Activated CD4-positive, alpha-beta T cell treated with anti-CD3 and anti-CD28 coated beads, Interleukin-2, amount 50 U/mL, for 24 hours (primary cell): ENCODE data around the gene ITIH5.
"Not testable (repeated sequence)": the region's sequence is repeated elsewhere in the genome, so short reads cannot be mapped to it uniquely, and the experiment has no call there.

ENCODE experiments used
- DNase-seq, 2 donors: peaks; one replicate each; pipeline ENCODE4 v3.0.0-alpha.2; 2020; ENCODE audit warnings: low read depth in 1 of 2, low spot score in 1 of 2

Gene ITIH5

DNA sequence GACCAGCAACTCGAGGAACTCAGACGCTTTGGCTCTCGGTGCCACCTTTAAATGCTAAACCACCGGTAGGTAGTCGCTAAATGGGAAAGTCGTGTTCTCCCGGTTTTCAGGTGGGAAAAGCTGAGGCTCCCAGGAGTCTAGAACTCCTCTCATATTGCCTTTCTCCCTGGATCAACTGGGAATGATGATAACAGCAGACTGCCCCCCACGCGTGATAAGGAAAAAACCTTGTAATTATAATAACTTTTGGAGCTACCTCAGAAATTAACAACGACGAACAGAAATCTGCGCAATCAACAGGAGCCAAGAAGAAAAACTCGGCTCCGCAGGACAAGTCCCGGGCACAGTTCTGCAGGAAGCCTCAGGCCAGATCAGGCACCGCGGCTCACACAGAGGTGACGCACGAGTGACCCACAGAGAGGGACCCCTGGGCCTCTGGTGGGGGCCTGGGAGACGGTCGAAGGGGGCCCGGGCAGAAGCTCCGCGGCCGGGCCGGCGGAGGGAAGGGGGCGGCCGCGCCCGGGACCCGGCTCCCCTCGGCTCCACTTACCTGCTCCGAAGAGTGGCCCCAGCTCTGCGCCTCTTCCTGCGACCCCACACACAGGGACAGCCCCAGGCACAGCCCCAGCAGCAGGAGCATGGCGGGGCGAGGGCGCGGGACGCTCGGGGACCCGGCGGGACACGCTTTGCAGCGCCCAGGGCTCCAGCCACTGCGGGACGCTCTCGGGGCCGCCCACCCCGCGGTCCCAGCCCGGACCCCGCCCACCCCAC is at the start of gene ITIH5:
Gene ITIH5, minus strand, starts transcription at position 714 of the 771 bp plus-strand sequence. Its CDS starts 74 bp downstream, at position 640.
- no peak for DNase-seq

DNA sequence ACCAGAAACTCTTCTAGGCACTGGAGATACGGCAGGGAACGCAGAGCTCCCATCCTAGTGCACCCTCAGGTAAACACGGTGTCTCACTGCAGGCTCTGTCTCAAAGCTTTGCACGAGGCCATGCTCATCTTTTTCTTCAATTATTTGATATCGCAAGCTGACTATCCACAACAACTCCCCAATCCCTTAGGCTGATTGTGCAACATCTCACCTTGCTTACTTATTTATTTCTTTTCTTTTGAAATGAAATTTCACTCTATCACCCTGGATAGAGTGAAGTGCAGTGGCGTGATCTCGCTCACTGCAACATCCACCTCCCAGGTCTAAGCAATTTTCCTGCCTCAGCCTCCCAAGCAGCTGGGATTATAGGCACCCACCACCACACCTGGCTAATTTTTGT is 48.7 kb upstream of the ITIH5 start:
- DNase-seq, result no peak

DNA sequence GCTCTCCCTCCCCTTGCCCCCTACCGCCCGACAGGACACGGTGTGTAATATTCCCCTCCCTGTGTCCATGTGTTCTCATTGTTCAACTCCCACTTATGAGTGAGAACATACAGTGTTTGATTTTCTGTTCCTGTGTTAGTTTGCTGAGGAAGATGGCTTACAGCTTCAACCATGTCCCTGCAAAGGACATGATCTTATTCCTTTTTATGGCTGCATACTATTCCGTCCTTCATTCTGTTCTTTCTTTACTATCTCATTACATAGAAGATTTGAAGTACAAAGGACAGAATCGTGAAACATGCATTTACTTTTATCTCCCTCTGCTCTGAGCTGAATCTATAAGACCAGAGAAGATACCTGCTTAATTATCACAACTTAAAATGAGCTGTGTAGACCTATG is 44.3 kb upstream of the ITIH5 start:
- not testable (repeated sequence) for DNase-seq

DNA sequence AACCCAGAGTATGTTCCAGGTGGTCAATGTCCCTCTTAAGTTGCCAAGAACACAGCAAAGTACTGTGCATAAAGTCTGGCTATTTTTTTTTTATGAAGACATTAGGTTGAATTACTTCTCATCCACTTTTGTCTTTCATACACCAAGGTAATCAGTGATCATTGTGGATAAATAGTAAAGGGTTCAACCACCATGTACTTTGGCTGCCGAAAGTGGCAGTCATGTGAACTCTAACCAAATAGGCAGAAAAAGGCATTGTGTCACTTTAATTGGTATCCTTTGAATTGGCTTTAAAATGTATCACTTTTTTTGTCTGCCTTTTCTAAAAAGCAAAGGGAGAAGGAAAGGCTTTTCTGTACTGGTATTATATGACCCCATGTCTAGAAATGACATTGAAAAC is 43.7 kb upstream of the ITIH5 start:
- no peak for DNase-seq

DNA sequence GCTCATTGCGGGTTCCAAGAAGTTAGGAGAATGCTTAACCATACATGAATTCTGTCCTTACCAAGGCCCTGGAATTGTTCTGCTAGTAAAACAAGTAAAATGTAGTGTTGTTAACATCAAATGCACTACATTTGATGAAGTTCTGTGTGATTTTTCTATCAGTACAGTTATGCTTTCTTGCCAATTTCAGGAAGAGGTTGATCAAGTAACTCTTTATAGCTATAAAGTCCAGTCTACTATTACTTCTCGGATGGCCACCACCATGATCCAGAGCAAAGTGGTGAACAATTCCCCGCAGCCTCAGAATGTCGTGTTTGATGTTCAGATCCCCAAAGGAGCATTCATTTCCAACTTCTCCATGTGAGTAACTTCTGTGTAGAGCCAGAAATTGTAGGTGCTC is 42.1 kb upstream of the ITIH5 start:
- DNase-seq, result no peak

DNA sequence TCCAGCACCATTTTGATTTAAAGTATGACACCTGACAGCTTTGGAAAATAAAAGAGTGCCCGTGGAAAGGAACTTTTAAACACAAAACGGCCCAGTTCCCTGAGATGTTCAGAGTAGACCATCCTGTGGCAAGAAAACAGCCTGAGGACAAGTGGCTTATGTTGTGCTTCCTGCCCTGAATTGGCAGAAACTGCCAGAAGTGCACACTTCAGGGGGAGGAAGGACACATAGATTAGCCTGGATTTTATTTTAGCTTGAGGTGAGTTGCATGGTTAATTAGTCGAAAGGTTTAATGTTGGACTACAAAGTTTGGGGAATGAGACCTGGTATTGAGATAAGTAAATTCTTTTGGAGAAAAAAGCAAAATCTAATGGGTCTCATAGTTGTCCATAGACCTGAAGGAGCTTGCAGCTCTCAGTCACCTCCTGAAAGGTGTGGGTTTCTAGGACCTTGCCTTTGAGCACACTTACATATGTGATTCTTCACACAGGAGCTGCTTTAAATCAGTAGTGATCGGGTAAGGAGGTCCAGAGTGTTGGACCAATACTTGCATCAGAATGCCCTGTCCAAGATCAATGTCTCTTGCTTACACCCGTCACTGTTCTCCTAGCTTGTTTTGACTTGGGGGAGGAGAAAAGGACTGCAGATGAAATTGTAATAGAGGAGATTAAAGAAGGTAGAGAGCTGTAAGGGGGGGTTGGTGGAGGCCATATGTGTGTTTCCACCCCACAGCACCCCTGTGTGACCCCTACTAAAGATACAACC is 41.3 kb upstream of the ITIH5 start:
- no peak for DNase-seq

DNA sequence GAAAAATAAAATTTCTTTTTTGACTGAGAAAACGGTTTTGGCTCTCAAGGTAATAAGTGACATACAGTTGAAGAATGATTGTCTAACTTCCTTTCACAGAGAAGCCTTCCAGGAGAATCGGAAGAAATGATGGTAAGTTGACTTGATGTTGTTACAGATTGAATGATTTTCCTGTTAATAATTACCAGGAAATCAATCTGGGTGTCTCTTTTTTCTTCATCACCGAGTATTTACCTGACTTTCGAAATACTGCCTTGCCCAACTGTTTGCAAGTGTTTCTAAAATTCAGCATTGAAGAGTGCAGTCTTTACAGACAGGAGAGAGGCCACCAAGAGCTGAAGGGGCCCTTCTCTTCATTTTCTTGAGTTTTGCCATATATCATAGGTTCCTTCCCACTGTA is 40.3 kb upstream of the ITIH5 start:
- DNase-seq, result no peak

DNA sequence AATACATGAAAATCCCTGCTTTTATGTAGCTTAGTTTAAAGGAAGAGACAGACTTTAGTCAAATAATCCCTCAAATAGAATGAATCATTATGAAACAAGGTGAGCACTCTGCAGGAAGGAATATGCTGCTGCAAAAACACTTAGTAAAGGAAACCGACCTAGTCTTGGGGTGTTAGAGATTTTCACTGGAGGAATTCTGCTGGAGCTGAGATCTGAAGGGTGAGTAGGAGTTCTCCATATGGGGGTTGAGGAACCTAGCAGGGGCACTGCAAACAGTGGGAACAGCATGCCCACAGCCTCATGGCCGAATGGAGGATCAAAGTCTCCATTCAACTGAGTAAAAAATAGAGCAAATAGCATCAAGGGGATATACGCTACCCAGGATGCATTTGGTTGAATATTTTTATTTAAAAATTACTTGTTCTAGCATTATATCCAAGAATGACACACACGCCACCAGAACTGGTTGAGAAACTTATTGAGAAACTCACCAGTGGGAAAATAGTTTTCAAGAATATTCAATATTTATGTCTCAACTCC is 39.8 kb upstream of the ITIH5 start:
- no peak for DNase-seq

DNA sequence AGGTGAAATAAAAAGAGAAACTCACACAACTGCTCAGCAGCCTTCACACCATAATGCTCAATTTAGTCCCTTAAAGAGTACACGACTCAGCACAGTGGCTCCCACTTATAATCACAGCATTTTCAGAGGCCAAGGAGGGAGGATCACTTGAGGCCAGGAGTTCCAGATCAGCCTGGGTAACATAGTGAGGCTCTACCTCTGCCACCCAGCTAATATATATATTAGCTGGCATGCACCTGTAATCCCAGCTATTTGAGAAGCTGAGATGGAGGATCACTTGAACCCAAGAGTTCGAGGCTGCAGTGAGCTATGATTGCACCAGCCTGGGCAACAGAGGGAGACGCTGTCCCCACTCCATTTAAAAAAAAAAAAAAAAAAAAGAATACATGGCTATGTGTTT is 38.6 kb upstream of the ITIH5 start:
- DNase-seq, result no peak

DNA sequence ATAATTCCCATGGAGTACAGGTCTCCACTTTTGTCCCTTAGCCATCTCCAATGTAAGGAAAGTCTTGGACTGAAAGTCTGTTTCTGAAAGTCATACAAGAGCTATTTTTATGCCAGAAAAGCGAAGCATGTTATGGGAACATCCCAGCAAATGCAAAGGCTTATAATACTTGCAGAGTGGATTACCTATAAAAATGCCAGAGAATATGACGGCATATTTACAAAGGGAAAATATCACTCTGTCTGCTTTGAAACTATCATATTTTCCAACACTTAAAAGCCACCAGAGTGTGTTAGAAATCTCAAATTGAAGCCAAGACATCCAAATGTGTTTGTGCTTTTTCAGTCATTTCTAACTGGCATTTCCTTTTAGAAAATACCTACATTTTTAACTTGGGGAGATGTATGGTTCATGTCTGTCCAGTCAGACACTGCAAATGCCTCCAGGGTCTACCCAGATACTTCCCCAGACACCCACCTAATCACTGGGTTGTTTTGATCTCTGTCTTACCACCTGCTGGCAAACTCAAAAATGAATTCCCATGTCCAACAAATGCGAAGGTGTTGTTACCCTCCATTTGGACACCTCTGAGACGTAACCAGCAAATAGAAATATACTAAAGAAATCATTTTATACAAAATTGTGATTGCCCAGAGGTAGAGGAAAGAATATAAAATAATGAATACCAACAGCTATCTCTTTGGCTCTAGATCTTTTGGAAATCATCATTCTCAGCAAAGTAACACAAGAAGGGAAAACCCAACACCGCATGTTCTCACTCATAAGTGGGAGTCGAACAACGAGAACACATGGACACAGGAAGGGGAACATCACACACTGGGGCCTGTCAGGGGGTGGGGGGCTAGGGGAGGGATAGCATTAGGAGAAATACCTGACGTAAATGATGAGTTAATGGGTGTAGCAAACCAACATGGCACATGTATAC is 37.6 kb upstream of the ITIH5 start:
- DNase-seq, result no peak

DNA sequence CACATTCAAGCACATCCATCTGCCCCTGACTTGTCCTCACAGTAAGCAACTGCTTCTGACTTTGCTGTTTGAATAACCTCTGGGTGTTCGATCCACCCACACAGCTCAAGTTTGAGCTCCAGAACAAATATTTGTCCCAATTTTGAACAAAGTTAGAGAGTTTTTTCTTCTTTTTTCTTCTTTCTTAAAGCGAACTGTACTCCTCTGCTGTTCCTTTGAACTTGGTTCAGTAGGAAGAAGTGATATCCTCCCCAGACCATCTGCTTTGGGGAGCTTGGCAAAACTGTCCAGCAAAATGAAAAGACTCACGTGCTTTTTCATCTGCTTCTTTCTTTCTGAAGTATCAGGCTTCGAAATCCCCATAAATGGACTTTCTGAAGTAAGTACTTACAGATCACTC is 36.4 kb upstream of the ITIH5 start, which contains the start of gene ITIH2:
Gene ITIH2, plus strand, starts transcription at position 177 of the 400 bp plus-strand sequence. Its CDS starts 119 bp downstream, at position 296.
- no peak for DNase-seq

DNA sequence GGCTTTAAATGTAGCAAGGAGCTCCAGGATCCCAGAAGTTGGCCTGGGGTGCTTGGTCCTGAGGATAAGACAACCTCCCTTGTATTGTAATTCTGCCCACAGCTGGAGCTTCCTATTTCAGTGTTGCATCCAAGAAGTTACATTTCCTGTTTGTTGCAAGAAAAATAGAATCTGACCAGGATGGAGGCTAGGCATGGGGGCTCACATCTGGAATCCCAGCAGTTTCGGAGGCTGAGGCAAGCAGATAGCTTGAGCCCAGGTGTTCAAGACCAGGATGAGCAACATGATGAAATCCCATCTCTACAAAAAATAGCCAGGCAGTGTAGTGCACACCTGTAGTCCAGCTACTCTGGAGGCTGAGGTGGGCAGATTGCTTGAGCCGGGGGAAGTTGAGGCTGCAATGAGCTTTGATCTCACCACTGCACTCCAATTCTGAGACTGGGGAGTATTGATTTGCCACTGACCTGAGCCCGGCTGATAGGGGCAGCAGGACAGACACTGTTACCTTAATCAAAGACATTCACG is 35.6 kb upstream of the ITIH5 start:
- no peak for DNase-seq

DNA sequence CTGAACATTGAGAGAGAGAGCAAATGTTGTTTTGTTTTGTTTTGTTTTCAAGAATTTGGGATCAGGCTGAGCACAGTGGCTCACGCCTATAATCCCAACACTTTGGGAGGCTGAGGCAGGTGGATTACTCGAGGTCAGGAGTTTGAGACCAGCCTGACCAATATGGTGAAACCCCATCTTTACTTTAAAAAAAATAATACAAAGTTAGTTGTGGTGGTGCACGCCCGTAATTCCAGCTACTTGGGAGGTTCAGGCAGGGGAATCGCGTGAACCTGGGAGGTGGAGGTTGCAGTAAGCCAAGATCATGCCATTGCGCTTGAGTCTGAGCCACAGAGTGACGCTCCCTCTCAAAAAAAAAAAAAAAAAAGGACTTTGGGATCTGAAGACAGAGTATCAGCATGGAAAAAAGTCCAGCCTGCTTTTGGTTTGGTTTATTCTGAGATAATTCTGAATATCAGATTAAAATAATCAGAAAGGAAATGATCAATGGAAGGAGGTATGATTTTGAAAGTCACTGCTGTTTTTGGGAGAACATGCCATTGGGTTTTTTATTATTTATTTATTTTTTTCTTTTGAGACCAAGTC is 34.5 kb upstream of the ITIH5 start:
- DNase-seq, result no peak

DNA sequence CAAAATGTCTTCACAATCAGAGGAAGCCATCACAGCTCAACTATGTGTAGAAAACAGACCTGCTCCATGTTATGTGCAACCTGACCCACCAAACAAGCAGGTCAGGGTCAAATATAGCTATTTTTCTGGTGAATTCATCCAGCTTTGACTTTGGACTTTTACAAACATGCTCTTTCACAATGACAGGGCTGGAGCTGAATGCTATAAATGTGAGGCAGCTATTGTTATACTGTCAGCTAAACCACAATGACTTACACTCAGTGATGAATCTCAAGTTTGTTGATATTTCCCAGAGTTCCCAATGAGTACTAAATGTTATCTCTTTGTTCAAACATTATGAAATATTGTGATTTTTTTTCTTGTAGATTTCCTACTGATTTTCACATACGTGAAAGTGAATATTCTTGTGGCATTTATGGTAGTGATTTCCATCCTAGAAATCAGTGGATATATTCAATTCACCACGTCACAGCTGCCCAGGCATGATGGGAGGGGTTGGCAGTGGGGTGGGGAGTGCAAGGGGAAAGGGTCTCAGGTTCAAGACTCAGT is 33.9 kb upstream of the ITIH5 start:
- DNase-seq, result no peak

DNA sequence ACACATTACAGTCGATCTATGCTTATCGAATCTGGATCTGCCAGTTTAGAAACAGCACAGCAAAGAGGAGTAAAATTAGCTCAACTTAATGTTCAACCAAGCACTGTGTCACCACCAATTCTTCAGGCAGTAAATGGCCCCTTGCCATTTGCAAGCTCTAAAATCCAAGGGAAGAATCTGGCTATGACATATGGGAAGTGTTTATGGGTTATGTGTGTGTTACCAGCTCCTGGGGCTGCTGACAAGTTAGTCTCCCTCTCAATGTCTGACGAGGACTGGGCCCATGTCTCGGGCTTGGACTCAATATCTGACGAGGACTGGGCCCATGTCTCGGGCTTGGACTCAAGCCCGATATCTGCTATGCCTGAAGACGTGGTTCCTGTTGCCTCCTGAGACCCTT is 30.7 kb upstream of the ITIH5 start:
- no peak for DNase-seq

DNA sequence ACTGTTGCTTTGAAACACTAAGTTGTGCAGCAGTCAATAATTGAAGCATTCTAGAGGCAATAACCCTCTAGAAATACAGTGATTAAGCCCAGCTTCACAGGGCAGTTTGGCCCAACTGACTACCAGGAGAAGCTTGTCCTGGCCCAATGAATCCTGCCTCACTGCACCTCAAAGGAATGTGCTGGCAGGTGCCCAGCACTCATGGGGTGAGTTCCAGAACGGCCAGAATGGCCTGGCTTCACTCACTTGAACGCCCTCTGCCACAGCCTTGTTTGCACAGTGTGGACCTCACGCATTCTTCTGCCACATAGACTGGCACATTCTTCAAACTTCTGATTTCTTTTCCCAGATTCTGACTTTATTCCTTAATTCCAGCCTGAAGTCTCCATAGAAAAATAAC is 29.8 kb upstream of the ITIH5 start:
- no peak for DNase-seq

DNA sequence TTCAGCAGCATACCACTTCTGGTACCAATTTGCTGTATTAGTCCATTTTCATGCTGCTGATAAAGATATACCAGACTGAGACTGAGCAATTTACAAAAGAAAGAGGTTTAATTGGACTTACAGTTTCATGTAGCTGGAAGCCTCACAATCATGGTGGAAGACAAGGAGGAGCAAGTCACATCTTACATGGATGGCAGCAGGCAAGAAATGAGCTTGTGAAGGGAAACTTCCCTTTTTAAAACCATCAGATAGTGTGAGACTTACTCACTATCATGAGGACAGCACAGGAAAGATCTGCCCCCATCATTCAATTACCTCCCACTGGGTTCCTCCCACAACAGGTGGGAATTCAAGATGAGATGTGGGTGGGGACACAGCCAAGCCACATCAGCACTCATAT is 26.4 kb upstream of the ITIH5 start:
- not testable (repeated sequence) for DNase-seq

DNA sequence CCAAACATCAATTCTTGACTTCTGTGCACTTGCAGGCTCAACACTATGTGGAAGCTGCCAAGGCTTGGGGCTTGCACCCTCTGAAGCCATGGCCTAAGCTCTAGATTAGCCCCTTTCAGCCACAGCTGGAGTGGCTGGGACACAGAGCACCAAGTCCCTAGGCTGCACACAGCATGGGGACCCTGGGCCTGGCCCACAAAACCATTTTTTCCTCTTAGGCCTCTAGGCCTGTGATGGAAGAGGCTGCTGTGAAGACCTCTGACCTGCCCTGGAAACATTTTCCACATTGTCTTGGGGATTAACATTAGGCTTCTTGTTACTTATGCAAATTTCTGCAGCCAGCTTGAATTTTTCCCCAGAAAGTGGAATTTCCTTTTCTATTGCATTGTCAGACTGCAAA is 25.6 kb upstream of the ITIH5 start:
- DNase-seq, result not testable (repeated sequence)

DNA sequence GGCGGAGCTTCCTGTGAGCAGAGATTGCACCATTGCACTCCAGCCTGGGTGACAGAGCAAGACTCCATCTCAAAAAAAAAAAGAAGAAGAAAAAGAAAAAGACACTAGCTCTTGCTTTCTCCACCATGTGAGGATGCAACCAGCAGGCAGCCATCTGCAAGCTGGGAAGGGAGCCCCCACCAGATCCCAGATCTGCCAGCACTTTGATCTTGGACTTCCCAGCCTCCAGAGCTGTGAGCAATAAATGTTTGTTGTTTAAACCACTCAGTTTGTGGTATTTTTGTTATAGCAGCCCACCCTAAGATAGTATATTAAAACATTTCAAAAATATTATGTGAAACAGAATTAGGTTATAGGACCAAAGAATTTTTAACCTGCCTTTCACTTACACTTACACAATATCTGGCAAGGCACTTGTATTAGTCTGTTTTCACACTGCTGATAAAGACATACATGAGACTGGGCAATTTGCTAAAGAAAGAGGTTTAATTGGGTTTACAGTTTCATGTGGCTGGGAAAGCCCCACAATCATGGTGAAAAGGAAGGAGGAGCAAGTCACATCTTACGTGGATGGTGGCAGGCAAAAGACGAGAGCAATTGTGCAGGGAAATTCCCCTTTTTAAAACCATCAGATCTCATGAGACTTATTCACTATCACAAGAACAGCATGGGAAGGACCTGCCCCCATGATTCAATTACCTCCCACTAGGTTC is 24.3 kb upstream of the ITIH5 start:
- not testable (repeated sequence) for DNase-seq

DNA sequence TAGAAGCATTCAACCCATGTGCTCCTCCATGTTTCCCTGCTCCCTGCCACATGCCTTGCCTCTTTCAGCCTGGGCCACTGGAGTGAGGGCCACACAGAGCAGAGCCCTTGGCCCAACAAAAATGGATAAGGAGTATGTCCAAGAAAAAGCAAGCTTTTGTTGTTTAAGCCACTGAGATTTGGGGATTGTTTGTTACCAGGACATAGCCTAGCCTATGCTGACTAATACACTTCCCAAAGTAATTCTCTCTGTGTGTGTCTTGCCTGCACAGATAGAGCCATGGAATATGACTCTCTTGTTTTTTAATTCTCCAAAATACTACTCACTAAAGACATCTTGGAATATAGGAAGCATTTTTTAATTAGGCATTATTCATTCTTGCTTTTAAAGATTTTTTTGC is 22.8 kb upstream of the ITIH5 start:
- DNase-seq, result no peak
